Stimulated activated CD4-positive, alpha-beta T cell treated with anti-CD3 and anti-CD28 coated beads, Interleukin-12 subunit alpha, Interleukin-12 subunit beta, amount 100 ng/mL, for 48 hours (primary cell): ENCODE results near the gene POLK.

Experiments used
- DNase-seq, 3 donors: peaks; one replicate each; pipeline ENCODE4 v3.0.0-alpha.2; 2020; ENCODE audit warnings: low read depth in 2 of 3, low spot score in 1 of 3

Gene POLK

GRCh38 chr5:75640395-75640794 lies 128.7 kb downstream of the POLK start:
- no peak for DNase-seq

- no peak for DNase-seq
Measured at GRCh38 chr5:75640826-75641225, 129.1 kb downstream of the POLK start.

GRCh38 chr5:75648712-75649111 lies 137.0 kb downstream of the POLK start:
- no peak for DNase-seq
